Middle frontal gyrus (tissue), 1 donor: ENCODE data around the gene NHSL2.
"Not testable (repeated sequence)": the region's sequence is repeated elsewhere in the genome, so short reads cannot be mapped to it uniquely, and the experiment has no call there.

Experiments used
- DNase-seq: peaks from one replicate; pipeline ENCODE4 v3.0.0-alpha.2; 2015; ENCODE audit warnings: low spot score; ENCODE audit errors: extremely low spot score

NHSL2 gene

DNA sequence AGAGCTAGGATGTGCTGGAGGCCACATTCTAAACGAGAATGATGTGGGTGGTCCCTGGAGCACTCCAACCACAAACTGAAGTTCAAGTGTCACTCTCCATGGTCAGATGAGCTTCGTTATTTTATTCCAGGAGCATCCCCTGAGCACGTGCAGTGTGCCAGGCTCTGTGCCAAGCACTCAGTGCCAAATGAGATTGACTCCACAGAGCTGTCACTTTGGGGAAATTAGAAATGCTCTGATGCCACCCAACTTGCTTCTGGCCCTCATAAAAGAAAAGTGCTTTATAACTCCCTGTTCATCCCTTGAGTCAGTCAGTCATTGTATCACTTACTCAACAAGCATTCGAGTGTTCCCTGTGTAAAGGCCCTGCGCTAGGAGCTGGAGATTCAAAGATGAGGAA is 129.9 kb downstream of the NHSL2 start:
- no peak for DNase-seq

DNA sequence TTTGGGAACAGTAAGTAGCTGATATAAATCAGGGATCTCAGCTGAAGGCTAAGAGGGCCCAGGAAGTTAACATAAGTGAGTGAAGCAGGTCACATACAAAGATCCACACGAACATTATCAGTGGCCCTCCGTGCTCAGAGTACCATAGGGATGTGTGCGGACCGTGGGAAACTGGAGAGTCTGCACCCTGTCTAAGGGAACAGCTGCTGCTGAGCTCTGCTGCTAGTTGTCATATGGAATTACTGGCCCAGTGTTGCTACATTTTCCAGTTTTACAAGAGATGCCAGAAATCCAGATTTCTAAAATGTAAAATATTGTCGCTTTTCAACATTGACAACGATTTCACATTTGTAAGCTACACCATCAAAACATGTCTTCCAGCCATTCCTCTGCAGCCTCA is 130.5 kb downstream of the NHSL2 start:
- no peak for DNase-seq

DNA sequence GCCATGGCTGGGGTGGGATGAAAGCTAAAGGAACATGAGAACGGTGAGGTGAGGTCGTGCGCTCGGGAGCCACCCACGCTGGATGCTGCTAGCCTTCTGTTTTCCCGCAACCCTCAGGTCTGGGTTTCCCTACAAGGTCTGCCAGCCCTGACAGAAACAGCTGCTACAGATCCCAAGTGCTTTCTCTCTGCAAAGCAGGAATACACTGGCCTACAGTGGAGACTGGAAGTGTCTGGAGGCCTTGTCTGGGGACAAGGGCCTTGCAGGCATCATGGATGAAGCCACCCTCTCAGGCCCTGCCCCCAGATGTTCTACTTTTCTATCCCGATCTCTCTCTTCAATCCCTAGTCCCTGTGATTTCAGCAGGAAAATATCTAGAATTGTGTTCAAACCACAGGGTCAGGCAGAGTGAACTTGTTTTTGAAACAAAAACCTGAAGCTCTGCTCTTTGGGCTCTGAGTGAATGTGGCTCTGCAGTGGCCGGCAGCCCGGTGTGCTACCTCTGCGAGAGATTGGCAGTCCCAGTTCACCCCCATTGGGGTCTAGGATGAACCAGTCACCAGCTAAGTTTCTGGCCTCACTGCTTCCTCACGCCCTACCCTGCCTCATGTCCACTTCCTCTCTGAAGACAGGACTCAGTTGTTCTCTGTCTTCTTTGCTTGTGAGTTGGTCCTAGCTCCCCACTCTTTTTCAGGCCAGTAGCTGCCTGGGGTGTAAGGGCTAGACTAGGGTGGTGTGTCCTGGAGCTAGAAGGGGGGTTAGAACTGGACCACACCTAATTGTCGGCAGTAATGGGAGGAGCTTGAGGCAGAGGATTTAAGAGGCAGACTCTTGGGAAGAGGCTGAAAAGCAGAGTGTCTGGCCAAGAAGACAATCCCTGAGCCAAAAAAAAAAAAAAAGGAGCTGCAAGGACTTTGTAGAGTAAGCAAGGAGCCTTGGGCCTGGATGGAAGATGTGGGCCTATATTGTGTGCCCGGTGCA is 131.5 kb downstream of the NHSL2 start:
- no peak for DNase-seq

DNA sequence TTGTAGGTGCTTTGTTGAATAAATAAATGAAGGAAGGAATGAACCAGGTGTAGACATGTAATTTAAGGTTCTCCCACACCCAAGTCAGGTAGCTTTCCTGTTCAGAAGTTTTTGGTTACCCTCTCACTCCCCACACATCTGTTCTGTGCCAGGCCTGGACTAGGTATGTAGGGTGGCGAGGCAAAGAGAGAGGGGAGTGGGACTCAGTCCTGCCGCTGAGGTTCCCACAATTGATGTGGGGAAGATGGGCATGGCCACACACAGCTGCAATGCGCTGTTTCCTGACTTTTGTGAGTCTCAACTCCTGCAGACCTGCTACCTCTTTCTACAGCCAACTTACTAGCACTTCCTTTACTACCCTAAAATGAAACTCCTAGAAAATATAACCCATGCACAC is 132.2 kb downstream of the NHSL2 start:
- DNase-seq = no peak

DNA sequence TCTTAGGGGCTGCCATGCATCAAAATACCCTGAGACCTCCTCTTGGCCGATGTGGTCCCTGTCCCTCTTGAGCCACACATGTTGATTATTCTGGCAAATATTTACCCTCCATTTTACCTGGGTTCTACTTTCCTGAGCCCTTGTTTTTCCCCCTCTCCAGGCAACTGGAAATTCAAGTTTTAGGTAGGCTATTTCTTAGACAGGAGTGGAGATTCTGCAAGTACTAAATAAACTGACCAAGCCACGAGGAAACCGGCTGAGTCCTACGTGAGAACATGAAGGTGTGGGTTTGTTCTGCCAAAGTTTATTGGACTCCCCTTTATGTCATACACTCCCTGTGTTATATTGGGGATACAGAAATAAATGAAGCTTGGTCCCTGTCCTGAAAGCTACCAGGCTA is 133.0 kb downstream of the NHSL2 start:
- no peak for DNase-seq

DNA sequence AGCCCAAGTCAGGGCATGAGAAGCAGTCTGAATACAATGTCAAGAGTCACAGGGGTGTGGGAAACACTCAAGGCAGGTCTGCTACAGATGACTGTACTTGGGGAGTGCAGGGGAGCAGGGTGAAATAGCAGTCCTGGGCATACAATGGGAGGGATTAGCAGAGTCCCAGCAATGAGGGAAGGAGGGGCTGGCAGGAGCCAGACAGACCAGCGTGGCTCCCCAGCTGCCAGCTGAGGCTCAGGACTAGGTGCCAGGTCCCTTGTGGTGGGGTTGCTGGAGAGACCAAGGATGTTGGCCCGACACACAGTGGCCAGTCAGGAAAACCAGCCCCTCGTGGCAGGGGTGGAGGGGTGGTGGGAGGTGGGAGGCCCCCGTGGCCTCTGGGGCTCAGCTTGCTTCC is 134.5 kb downstream of the NHSL2 start:
- DNase-seq = no peak

DNA sequence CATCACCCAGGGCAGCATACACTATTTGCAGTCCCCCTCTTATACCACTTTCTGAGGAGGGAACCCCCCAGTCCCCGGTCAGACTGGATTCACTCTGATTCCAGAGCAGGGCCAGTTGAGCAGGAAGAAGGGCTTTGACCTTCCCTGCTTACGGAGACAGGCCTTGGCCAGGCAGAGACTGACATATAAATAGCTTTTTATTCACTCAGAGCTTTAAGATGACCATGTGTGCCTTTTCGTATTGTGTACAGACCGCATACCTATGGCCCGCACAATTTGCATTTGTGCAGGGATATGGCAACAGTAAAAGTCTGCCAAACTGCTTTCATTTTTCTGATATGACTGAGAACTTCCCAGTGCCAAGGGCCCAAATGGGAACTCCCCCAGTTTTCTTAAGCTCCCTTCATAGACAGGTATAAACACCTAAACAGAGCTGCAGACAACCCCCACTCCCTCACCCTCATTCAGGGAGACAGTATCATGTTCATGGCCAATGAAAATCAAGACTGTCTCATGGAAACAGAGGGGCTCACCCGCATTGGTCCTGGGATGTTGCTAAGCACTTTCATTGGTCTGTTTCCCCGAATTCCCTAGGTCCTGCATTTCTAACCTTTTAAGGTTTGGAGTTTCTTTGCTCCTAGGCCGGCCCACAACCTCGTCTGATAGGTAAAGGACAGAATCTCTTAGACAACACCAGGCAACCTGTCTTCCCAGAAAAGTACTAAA is 135.1 kb downstream of the NHSL2 start:
- DNase-seq = no peak

DNA sequence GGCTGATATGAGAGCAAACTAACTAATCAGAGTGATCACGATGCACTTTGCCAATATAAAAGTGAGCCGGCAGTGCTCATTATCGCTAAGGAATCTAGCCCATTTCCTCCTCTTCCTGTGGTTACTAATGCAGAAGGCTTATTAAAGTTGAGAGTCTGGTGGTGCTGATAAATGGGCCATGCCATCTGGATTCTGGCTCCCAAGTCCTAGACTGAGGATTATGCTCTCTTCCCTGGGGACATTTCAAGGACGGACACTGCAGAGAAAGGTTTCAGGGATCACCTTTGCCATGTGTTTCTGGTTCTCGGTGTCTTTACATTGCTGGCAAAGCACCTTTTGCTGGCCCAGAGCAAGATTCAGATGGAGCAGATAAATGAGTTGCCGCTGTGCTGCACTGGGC is 135.8 kb downstream of the NHSL2 start:
- DNase-seq = no peak

DNA sequence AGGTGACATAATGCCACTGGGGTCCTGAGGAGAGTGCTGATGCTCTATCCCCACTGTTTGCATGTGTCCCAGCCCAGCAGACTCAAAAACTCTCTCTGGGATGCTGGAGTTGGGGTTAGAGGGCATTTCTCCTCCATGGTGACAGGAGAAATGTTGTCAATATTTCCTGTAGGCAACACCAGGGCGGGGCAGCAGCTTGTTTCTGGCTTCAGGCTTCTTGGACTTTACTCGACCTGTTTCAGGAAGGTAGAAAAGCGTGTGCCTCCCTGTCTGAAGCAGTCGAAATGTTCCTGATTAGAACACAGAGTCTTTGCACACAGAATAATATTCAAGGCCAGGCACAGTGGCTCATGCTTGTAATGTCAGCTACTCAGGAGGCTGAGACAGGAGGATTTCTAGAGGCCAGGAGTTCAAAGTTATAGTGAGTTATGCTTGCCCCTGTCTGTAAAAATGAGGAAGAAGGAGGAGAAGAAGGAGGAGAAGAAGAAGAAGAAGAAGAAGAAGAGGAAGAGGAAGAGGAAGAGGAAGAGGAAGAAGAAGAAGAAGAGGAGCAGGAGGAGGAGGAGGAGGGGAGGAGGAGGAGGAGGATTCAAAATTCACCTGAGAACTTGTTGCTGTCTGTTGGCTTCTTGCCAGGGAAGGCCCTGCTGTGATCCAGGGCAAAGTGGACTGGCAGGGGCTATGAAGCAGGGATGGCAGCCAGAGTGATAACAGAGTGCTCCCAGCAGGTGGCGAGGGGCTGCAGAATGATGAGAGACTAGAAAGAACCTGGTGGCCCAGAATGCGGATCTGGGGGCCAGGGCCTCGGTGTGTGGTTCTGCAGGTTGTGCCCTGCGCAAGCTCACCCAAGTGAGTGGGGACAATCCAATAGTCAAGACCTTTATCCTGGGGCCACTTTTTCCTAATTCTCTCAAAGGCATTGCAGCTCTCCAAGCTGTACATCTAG is 138.1 kb downstream of the NHSL2 start:
- no peak for DNase-seq

DNA sequence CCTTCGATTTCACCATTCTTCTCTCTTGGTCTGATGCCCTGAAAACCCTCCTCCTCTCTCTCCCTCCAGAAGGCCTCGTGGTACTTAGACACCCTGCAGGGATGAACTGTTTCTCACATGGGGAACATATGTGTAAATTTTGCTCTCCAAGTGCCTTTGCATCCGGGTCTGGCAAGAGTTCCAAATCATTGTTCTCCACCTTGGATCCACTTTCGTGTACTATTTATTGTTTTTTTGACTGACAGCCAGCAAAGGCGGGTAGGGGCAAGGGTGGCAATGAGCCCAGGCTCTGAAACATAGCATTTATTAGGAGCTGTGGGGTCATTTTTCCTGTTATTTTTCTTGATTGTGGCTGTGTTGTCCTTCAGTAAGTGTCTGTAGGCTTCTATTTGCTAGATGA is 139.4 kb downstream of the NHSL2 start:
- no peak for DNase-seq

DNA sequence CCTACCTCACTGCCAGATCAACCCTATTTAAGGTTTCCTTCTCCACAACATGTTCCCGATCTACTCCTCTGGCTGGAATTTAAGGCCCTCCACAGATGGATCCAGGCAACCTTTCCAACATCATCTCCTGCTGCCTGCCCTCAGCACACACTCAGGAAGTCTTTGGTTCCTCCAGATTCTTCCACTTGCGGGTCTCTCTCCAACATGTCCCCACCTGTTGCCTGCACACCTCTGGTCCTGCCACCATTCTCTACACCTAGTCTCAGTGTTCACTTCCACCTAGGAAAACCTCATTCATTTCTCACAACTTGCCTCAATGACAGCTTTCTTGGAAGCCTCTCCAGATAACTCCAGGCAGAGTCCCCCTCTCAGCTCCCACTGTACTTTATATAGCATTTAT is 140.9 kb downstream of the NHSL2 start:
- DNase-seq = no peak

DNA sequence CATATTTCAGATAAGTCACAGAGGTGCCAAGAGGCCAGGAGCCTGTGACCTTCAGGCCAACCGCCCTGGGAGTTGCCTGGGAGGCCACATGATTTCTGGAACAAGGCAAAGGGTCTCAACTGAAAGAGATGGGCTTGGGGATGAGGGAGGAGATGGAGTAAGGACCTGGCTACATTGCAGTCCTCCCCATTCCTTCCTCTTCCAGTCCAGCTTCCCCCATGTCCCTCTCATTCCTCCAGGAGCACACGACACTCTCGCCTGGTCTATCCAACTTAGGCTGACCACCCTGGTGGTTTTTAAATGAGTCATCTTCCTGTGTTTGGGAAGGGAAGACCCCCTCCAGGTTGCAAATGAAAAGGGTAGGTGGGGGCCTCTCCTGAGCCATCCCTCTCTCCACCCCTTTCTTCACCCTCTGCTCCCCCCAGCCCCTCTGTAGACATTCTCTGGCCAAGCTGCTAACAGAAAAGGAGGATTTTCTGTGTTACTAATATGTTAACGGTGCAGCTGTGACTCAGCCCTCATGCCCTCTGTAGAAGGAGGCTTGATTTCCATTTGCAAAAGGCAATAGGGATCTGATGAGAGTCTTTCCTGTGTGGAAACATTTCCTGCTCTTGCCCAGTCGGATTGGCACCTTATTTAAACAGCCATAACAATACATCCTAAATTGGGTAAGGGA is 141.9 kb downstream of the NHSL2 start:
- DNase-seq = no peak

DNA sequence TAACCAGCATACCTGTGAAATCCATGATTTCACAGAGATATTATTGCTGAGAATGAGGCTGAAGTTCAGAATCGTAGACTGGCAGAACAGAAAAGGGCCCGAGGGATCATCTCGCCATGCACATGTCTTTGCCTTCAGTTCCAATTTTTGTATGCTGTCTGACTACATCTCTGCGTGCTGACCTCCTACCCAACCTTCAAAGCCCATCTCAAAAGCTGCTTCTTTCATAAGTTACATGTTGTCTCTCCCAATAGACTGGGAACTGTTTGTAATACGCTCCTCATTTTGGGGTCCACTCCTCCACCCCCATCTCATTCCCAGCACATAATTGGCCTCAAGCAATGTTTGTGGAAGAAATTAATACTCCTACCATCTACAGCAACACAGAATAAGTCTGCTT is 142.9 kb downstream of the NHSL2 start:
- DNase-seq = no peak

DNA sequence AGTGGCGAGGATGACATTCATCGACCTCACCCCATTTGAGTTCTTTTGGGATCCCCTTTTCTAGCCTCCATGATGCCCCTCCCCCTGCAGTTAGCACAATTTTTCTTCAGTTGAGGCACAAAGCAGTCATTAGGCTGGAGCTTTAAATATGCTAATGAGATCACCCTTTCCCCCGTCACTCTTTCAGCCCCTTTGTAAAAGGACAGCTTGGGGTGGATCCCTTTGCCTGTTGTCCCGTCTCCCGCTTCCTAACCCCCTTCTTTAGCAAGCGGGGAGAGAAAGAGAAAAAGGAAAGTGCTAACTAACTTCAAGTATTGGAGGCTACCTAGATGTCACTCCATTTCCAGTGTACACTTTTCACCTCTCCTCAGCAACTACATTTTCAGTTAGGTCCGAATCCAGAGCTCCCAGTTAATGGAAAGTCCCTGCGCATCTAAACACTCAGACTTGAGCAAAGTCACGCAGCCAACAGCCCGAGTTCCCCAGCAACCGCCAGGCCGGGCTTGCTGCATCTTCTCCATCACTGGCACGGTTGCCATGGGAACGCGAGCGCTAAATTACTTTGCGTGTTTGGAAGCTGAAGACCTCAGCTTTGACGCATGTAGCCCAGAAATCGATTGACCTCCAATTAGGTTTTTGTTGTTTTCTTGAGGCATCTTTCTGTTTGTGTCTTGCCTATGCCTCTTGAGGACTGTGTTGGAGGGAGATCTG is 144.3 kb downstream of the NHSL2 start:
- DNase-seq = no peak

DNA sequence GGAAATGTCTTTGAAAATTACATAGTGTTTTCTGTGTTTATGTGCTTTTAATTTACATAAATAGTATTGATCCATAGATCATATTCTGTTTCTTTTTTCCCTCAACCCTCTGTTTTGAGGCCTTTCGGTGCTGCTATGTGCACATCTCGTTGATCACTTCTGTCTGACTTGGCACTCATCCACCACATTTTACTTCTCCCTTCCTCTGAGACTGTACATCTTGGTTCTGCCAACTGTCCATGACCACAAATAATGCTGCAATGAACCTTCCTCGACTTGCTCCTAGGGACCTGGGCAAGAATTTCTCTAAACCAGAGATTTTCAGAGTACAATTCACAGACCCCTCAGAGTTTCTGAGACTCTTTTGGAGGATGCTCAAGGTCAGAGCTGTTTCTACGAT is 146.7 kb downstream of the NHSL2 start:
- no peak for DNase-seq

DNA sequence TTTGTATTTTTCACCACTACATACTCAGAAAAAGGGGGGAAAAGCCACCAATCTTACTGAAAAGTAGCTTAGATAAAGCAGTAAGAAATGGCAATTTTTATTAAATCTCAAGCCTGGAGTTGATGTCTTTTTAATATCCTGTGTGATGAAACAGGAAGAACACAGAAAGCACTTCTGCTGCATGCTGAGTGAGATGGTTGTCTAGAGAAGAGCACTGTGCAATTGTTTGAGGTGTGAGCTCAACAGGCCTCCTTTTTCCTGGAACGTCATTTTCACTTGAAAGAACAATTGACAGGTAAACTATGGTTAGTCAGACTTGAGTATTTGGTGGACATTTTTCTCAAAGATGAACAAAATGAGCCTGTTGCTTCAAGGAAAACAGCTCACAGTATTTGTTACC is 147.2 kb downstream of the NHSL2 start:
- no peak for DNase-seq

DNA sequence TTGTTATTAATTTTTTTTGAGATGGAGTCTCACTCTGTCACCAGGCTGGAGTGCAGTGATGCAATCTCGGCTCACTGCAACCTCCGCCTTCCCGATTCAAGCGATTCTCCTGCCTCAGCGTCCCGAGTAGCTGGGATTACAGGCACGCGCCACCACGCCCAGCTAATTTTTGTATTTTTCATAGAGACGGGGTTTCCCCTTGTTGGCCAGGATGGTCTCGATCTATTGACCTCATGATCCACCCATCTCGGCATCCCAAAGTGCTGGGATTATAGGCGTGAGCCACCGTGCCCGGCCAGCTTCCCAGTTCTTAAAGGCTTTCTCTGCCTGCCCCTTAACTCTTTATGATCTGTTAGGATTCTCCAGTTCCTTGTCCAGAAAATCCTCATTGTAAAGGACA is 147.7 kb downstream of the NHSL2 start:
- not testable (repeated sequence) for DNase-seq

DNA sequence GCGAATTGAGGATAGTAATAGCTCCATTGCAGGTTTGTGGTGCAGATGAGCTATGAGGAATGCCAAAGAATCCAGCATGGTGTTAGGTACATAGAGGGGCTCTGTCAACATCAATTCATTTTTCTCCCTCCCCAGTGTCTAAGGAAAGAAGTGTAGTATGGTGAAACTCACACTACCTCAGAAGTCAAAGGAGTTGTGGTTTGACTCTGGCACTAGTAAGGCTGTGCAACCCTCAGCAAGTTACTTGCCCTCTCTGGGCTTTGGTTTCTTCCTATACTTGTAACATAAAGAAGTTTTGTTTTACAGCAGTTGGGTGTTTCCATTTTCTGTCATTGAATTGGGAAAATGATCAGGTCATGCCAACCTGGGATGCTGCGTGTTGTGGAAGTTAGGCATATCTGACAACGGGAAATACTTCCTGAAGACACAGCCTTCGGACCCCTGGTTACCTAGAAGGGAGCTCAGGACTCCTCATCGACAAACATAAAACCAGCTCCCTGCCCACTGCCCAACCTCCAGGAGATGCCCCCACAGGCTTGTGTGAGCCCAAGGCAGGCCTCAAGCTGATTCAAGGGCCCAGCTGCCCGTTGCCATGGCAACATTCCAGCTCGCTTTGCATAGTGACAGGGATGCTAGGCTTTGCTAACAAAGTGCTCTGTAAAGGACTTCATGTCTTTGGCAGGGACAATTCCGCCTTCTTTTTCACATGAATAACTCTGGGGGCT is 149.7 kb downstream of the NHSL2 start:
- peak; percentile 23 for DNase-seq

DNA sequence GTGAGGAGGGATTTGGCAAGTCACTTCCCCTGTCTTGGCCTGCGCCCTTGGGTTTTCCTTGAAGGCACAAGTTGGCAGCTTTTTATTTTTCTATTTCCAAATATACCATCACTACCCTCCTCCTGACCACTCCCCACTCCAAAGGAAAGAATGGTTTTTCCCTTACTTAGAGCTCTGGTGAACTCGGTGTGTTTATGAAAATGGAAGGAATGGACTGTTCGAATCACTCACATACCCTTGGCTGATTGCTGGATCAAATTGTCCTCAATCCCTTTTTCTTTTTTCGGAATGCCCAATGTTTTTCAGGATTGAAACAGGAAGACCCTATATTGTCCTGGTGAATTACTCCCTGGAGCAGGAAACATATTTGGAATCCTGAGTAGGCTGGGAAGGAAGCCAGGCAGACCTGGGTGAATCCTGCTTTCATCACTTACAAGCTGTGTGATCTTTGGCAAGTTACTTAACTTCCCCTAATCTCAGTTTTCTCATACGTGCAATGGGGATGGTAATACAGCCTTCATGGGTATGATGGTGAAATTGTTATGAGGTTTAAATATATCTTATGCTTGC is 150.4 kb downstream of the NHSL2 start:
- DNase-seq = no peak
